Nephron progenitor cell (in vitro differentiated cells): ENCODE data around the gene SHC3.

Source experiments
- DNase-seq: peaks from one replicate; pipeline ENCODE4 v3.0.0; 2021
- H3K27ac Mint-ChIP-seq: 2 replicates; pipeline ENCODE4 v1.8.0; 2021; ENCODE audit warnings: mild to moderate bottlenecking, moderate library complexity, mixed read lengths
- H3K27me3 Mint-ChIP-seq: 2 replicates; pipeline ENCODE4 v1.8.0; 2021; ENCODE audit warnings: mild to moderate bottlenecking, low read depth, mixed read lengths; ENCODE audit not compliant: poor library complexity
- H3K36me3 Mint-ChIP-seq: 2 replicates; pipeline ENCODE4 v1.8.0; 2021; ENCODE audit warnings: low read depth, mixed read lengths
- H3K4me1 Mint-ChIP-seq: 2 replicates; pipeline ENCODE4 v1.8.0; 2021; ENCODE audit warnings: mixed read lengths
- H3K4me3 Mint-ChIP-seq: 2 replicates; pipeline ENCODE4 v1.8.0; 2021; ENCODE audit warnings: mild to moderate bottlenecking, moderate library complexity, mixed read lengths
- H3K9me3 Mint-ChIP-seq: 2 replicates; pipeline ENCODE4 v1.8.0; 2021; ENCODE audit warnings: mild to moderate bottlenecking, moderate library complexity, mixed read lengths
- CTCF ChIP-seq: fragments of 200-600 bp; sonication (generic); IDR thresholded peaks from 2 replicates; pipeline ENCODE4 v1.5.0; 2021; ENCODE audit warnings: antibody characterized with exemption

Gene SHC3

GRCh38 chr9:89015336-89015735, 163.3 kb downstream of the SHC3 start:
- H3K9me3 Mint-ChIP-seq = peaks cover 32% of the 10 kb centered on the region
- H3K27me3 Mint-ChIP-seq = peaks cover 4% of the 10 kb centered on the region
- no peak overlapping the region for H3K27ac Mint-ChIP-seq
- no peak for DNase-seq
- no peak for TF ChIP-seq CTCF
- H3K4me3 Mint-ChIP-seq = no peak overlapping the region
- no peaks in the 10 kb centered on the region for H3K4me1 Mint-ChIP-seq
- no peaks in the 10 kb centered on the region for H3K36me3 Mint-ChIP-seq

GRCh38 chr9:89014153-89014552, 164.5 kb downstream of the SHC3 start:
- Mint-ChIP-seq H3K36me3 (no peaks in the 10 kb centered on the region), H3K9me3 (peaks cover 28% of the 10 kb centered on the region), H3K4me1 (no peaks in the 10 kb centered on the region), H3K4me3 (no peak overlapping the region), H3K27ac (no peak overlapping the region), H3K27me3 (peaks cover 6% of the 10 kb centered on the region)
- no peak for DNase-seq
- no peak for TF ChIP-seq CTCF

DNA sequence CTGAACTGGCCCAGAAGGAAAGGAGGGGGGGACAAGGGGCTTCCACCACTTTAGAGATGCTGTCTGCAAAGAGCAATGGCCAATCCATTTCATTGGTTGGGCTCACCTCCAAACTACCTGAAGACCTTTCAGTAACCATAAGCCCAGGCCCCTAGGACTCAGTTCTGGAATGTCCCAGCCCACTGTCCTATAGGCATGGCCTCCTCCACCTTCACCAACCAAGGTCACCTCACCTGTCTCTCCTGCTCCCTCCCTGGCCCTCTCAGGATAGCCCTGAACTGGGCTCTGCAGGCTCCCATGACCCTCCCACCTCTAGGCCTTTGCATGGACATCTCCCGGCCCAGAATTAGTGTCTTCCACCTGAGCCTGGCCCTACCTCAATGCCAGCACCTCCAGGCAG, 165.0 kb downstream of the SHC3 start:
- TF ChIP-seq CTCF = no peak
- DNase-seq = no peak
- Mint-ChIP-seq H3K27ac (no peak overlapping the region), H3K4me3 (no peak overlapping the region), H3K4me1 (no peaks in the 10 kb centered on the region), H3K36me3 (no peaks in the 10 kb centered on the region), H3K27me3 (peaks cover 4% of the 10 kb centered on the region), H3K9me3 (peaks cover 23% of the 10 kb centered on the region)

- H3K4me3 Mint-ChIP-seq = no peak overlapping the region
- peaks cover 3% of the 10 kb centered on the region for H3K27me3 Mint-ChIP-seq
- H3K9me3 Mint-ChIP-seq = peaks cover 14% of the 10 kb centered on the region
- no peak for DNase-seq
- no peak for TF ChIP-seq CTCF
- H3K36me3 Mint-ChIP-seq = peaks cover 4% of the 10 kb centered on the region
- no peaks in the 10 kb centered on the region for H3K4me1 Mint-ChIP-seq
- H3K27ac Mint-ChIP-seq = no peak overlapping the region
These were observed 166.2 kb downstream of the SHC3 start for GRCh38 chr9:89012294-89013042.

GRCh38 chr9:89011683-89012082, 166.9 kb downstream of the SHC3 start:
- Mint-ChIP-seq H3K4me3 (no peak overlapping the region), H3K27me3 (peaks cover 3% of the 10 kb centered on the region), H3K36me3 (peaks cover 12% of the 10 kb centered on the region), H3K27ac (no peak overlapping the region), H3K9me3 (peaks cover 7% of the 10 kb centered on the region), H3K4me1 (no peaks in the 10 kb centered on the region)
- TF ChIP-seq CTCF = no peak
- no peak for DNase-seq

- Mint-ChIP-seq H3K4me1 (no peaks in the 10 kb centered on the region), H3K27me3 (peaks cover 3% of the 10 kb centered on the region), H3K4me3 (no peak overlapping the region), H3K27ac (no peak overlapping the region), H3K36me3 (peaks cover 17% of the 10 kb centered on the region), H3K9me3 (peaks cover under 1% of the 10 kb centered on the region)
- no peak for TF ChIP-seq CTCF
- no peak for DNase-seq
These were observed 168.0 kb downstream of the SHC3 start for GRCh38 chr9:89010526-89011111.
